Neural crest cell (in vitro differentiated cells): ENCODE results near the gene AGPAT4. TPM values are rescaled to one million over a fixed set of nuclear protein-coding genes. Genes with fewer than 3 reads are reported as not detected.

ENCODE experiments used
- DNase-seq: peaks from one replicate; pipeline ENCODE4 v3.0.0; 2021; ENCODE audit warnings: low read depth, mixed read lengths, low spot score
- H3K27ac Mint-ChIP-seq: one replicate; pipeline ENCODE4 v1.8.0; 2021; ENCODE audit warnings: mild to moderate bottlenecking, mixed read lengths; ENCODE audit not compliant: unreplicated experiment
- H3K27me3 Mint-ChIP-seq: 2 replicates; pipeline ENCODE4 v1.8.0; 2021; ENCODE audit warnings: low read depth, mild to moderate bottlenecking, mixed read lengths
- H3K36me3 Mint-ChIP-seq: 2 replicates; pipeline ENCODE4 v1.8.0; 2021; ENCODE audit warnings: low read depth, mild to moderate bottlenecking, mixed read lengths
- H3K4me1 Mint-ChIP-seq: 2 replicates; pipeline ENCODE4 v1.8.0; 2021; ENCODE audit warnings: mixed read lengths
- H3K4me3 Mint-ChIP-seq: one replicate; pipeline ENCODE4 v1.8.0; 2021; ENCODE audit warnings: mild to moderate bottlenecking, mixed read lengths
- H3K9me3 Mint-ChIP-seq: 2 replicates; pipeline ENCODE4 v1.8.0; 2021; ENCODE audit warnings: mixed read lengths
- total RNA-seq: library from RNA; stranded (reverse); gene quantifications from 2 replicates; pipeline ENCODE4 v1.2.1, GENCODE V29; 2021
- TF ChIP-seq, protein P1 (sequence below): fragments of 200-600 bp; sonication (generic); conservative IDR thresholded peaks from 2 replicates; pipeline ENCODE4 v1.5.0; 2021; ENCODE audit warnings: antibody characterized with exemption, mild to moderate bottlenecking

Gene AGPAT4
- total RNA-seq, 1 donor from 2014 or later = 37.6 TPM

DNA sequence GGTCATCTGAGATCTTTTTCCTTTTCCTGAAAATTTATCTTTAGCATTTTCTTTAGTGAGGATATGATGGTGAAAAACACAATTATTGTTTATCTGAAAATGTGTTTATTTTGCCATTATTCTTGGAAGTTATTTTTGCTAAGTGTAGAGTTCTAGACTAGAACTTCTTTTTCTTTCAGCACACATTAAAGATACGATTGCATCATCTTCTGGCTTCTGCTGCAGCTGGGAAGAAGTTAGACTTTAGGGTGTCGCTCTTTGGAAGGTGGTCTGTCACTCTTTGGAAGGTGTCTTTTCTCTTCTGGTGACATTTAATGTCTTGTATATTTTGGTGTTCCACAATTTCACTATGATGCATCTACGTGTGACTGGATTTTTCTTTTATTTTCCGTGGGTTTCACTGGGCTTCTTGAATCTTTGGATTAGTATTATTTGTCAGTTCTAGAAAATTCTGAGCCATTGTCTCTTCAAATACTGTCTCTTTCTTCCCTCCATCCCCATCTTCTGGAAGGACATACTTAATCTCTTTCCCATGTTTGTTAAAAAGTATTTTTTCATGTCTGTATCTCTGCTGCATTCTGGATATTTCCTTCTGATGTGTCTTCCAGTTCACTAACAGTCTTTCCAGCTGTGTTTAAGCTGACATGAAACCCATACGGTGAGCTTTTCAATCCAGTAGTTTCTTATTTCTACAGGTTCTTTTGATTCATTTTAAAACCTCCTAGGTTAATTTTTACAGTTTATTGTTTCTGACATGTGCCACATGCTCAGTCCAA is 81.0 kb downstream of the AGPAT4 start:
- Mint-ChIP-seq H3K27ac (no peak overlapping the region), H3K27me3 (no peaks in the 10 kb centered on the region), H3K4me3 (no peak overlapping the region), H3K4me1 (no peaks in the 10 kb centered on the region), H3K9me3 (peaks cover 28% of the 10 kb centered on the region), H3K36me3 (peaks cover 52% of the 10 kb centered on the region)
- TF ChIP-seq, protein P1, sequence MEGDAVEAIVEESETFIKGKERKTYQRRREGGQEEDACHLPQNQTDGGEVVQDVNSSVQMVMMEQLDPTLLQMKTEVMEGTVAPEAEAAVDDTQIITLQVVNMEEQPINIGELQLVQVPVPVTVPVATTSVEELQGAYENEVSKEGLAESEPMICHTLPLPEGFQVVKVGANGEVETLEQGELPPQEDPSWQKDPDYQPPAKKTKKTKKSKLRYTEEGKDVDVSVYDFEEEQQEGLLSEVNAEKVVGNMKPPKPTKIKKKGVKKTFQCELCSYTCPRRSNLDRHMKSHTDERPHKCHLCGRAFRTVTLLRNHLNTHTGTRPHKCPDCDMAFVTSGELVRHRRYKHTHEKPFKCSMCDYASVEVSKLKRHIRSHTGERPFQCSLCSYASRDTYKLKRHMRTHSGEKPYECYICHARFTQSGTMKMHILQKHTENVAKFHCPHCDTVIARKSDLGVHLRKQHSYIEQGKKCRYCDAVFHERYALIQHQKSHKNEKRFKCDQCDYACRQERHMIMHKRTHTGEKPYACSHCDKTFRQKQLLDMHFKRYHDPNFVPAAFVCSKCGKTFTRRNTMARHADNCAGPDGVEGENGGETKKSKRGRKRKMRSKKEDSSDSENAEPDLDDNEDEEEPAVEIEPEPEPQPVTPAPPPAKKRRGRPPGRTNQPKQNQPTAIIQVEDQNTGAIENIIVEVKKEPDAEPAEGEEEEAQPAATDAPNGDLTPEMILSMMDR = no peak
- no peak for DNase-seq

- no peak for DNase-seq
- Mint-ChIP-seq H3K4me3 (no peak overlapping the region), H3K4me1 (no peaks in the 10 kb centered on the region), H3K9me3 (peaks cover 28% of the 10 kb centered on the region), H3K36me3 (peaks cover 55% of the 10 kb centered on the region), H3K27me3 (no peaks in the 10 kb centered on the region), H3K27ac (no peak overlapping the region)
- TF ChIP-seq, protein P1 = no peak
These were observed 82.2 kb downstream of the AGPAT4 start for GRCh38 chr6:161191671-161192070.

GRCh38 chr6:161191007-161191406 is 82.9 kb downstream of the AGPAT4 start:
- no peak overlapping the region for H3K27ac Mint-ChIP-seq
- TF ChIP-seq, protein P1 = no peak
- peaks cover 25% of the 10 kb centered on the region for H3K9me3 Mint-ChIP-seq
- no peak for DNase-seq
- no peaks in the 10 kb centered on the region for H3K4me1 Mint-ChIP-seq
- peaks cover 58% of the 10 kb centered on the region for H3K36me3 Mint-ChIP-seq
- H3K27me3 Mint-ChIP-seq = no peaks in the 10 kb centered on the region
- no peak overlapping the region for H3K4me3 Mint-ChIP-seq

GRCh38 chr6:161189891-161190290 is 84.0 kb downstream of the AGPAT4 start:
- TF ChIP-seq, protein P1 = no peak
- Mint-ChIP-seq H3K36me3 (peaks cover 63% of the 10 kb centered on the region), H3K4me1 (no peaks in the 10 kb centered on the region), H3K9me3 (peaks cover 24% of the 10 kb centered on the region), H3K27ac (no peak overlapping the region), H3K4me3 (no peak overlapping the region), H3K27me3 (no peaks in the 10 kb centered on the region)
- DNase-seq = no peak

GRCh38 chr6:161188547-161189465 is 85.1 kb downstream of the AGPAT4 start:
- peaks cover 66% of the 10 kb centered on the region for H3K36me3 Mint-ChIP-seq

More at GRCh38 chr6:161188547-161189465, 85.1 kb downstream of the AGPAT4 start:
- Mint-ChIP-seq H3K9me3 (peaks cover 18% of the 10 kb centered on the region), H3K4me1 (no peaks in the 10 kb centered on the region), H3K4me3 (no peak overlapping the region), H3K27ac (no peak overlapping the region), H3K27me3 (no peaks in the 10 kb centered on the region)
- DNase-seq = no peak
- TF ChIP-seq, protein P1 = no peak
